K562 (cell line): Measurements from ENCODE around the gene NEFH. TPM values are rescaled to one million over a fixed set of nuclear protein-coding genes. Genes with fewer than 3 reads are reported as not detected.
A peak's percentile ranks its signal among the peaks of the same experiment; 100 is the strongest.

Source experiments
- ATAC-seq: fragments of 200-7000 bp; cut with Tn5 transposase; 3 replicates; pipeline ENCODE4 v1.9.1; 2020; ENCODE audit warnings: moderate library complexity
- BruUV-seq: library from RNA; stranded (reverse); fragments of 400-500 nt; replicated peaks from 2 replicates; lab custom pipeline; 2021; lab: Mats Ljungman, UMichigan
- CTCF ChIA-PET: fragments of 300-600 bp; formaldehyde crosslinking; extraction: SDS; loops from one replicate; lab custom pipeline; 2021; ENCODE audit warnings: low intra/inter-chr PET ratio; lab: Yijun Ruan, JAX
- POLR2A ChIA-PET: fragments of 300-600, 350-650 bp; sonication (Branson Sonifier 250); formaldehyde crosslinking; extraction: SDS; loops from one replicate; lab custom pipeline; 2021; ENCODE audit warnings: antibody characterized with exemption, inconsistent platforms; lab: Yijun Ruan, JAX
- DNase-seq, 4 experiments: peaks; one replicate each; pipeline versions ENCODE4 v3.0.0 to v3.0.0-alpha.2; 2011 to 2018; ENCODE audit warnings: low spot score in 3 of 4, mixed read lengths in 3 of 4; ENCODE audit errors: extremely low read depth in 1 of 4
- FAIRE-seq: peaks from 2 replicates; lab custom pipeline; 2011; peaks lifted over from hg19 to GRCh38; lab: Jason Lieb, UNC
- H2AFZ ChIP-seq: 2 replicates; pipeline ENCODE4 v1.6.0; 2011; ENCODE audit warnings: low read depth, low read length, control low read depth, inconsistent platforms
- H3K27ac ChIP-seq: fragments of 200-600 bp; 3 replicates; pipeline ENCODE4 v1.8.0; 2011; ENCODE audit warnings: low read depth, mild to moderate bottlenecking, control low read depth, inconsistent platforms, low read length, moderate library complexity, mixed read lengths; ENCODE audit errors: extremely low read depth
- H3K27me3 ChIP-seq, 2 experiments: fragments of 300-600 bp in 1 of 2; 2 replicates in 1 of 2; 3 replicates in 1 of 2; pipeline versions ENCODE4 v1.6.0 to v1.8.0; 2011; ENCODE audit warnings: inconsistent platforms in 2 of 2, low read length in 2 of 2, mild to moderate bottlenecking in 1 of 2, mixed read lengths in 1 of 2, moderate library complexity in 1 of 2; ENCODE audit not compliant: control insufficient read depth in 2 of 2, insufficient read depth in 2 of 2
- H3K36me3 ChIP-seq: fragments of 300-600 bp; 3 replicates; pipeline ENCODE4 v1.8.0; 2011; ENCODE audit warnings: mild to moderate bottlenecking, low read length, inconsistent platforms; ENCODE audit not compliant: control insufficient read depth, insufficient read depth
- H3K4me1 ChIP-seq, 2 experiments: fragments of 200-600 bp in 1 of 2; replicated peaks in 1 of 2; 2 replicates in 1 of 2; 3 replicates in 1 of 2; pipeline versions ENCODE4 v1.5.1 to v1.8.0; 2011; ENCODE audit warnings: inconsistent platforms in 2 of 2, low read length in 2 of 2, mild to moderate bottlenecking in 1 of 2, mixed read lengths in 1 of 2, moderate library complexity in 1 of 2; ENCODE audit not compliant: control insufficient read depth in 2 of 2, insufficient read depth in 2 of 2
- H3K4me2 ChIP-seq: 2 replicates; pipeline ENCODE4 v1.6.1; 2011; ENCODE audit warnings: low read length, control low read depth, inconsistent platforms, mixed read lengths; ENCODE audit not compliant: insufficient read depth
- H3K4me3 ChIP-seq: fragments of 200-600 bp; sonication (generic), shearing (Covaris generic); 2 replicates; pipeline ENCODE4 v1.5.1; 2016; ENCODE audit warnings: control low read depth, inconsistent platforms
- H3K79me2 ChIP-seq: fragments of 200-600 bp; 3 replicates; pipeline ENCODE4 v1.8.0; 2011; ENCODE audit warnings: low read length, inconsistent platforms; ENCODE audit not compliant: control insufficient read depth, insufficient read depth
- H3K9ac ChIP-seq, 2 experiments: 2 replicates each; pipeline versions ENCODE4 v1.6.0 to v1.6.1; 2011; ENCODE audit warnings: low read depth in 2 of 2, low read length in 2 of 2, control low read depth in 1 of 2, inconsistent platforms in 1 of 2, mild to moderate bottlenecking in 1 of 2, mixed read lengths in 1 of 2; ENCODE audit not compliant: insufficient read depth in 1 of 2
- H3K9me1 ChIP-seq: one replicate; pipeline ENCODE4 v1.6.0; 2011; ENCODE audit warnings: inconsistent platforms, mild to moderate bottlenecking, low read length, moderate library complexity; ENCODE audit not compliant: control insufficient read depth, insufficient read depth
- H3K9me3 ChIP-seq: replicated peaks from 2 replicates; pipeline ENCODE4 v1.5.1; 2011; ENCODE audit warnings: low read depth, low read length, inconsistent platforms; ENCODE audit not compliant: control insufficient read depth, insufficient read depth
- H4K20me1 ChIP-seq: replicated peaks from 2 replicates; pipeline ENCODE4 v1.6.1; 2011; ENCODE audit warnings: low read length, inconsistent platforms, mixed read lengths; ENCODE audit not compliant: control insufficient read depth, insufficient read depth
- SIN3A ChIP-seq, 2 experiments: fragments of 150-350 bp in 1 of 2; IDR thresholded peaks; 2 replicates each; pipeline ENCODE4 v1.6.1; 2011 to 2016; ENCODE audit warnings: borderline replicate concordance in 2 of 2, low read depth in 2 of 2, low read length in 2 of 2, mild to moderate bottlenecking in 2 of 2, moderate library complexity in 2 of 2; ENCODE audit not compliant: control insufficient read depth in 1 of 2
- ZBTB26 ChIP-seq: fragments of 450-650 bp; formaldehyde crosslinking; IDR thresholded peaks from 2 replicates; pipeline ENCODE4 v1.4.0; 2022; ENCODE audit warnings: missing genetic modification characterization
- WGBS: fragments of 100-300 bp; shearing (Covaris generic); methylation state at CpG from one replicate; pipeline ENCODE4 v1.1.6; 2016; ENCODE audit warnings: low coverage, mixed read lengths; ENCODE audit not compliant: insufficient coverage; ENCODE audit errors: missing lambda C conversion rate; 5-methylcytosine and 5-hydroxymethylcytosine counted together
- in situ Hi-C: fragments of 300-500 bp; cut with MboI; formaldehyde crosslinking; loops from 4 replicates; pipeline ENCODE4 v1.15.0; 2018; ENCODE audit warnings: inconsistent platforms, mixed read lengths
- intact Hi-C: fragments of 100-400 bp; cut with micrococcal nuclease; formaldehyde crosslinking; loops from 2 replicates; pipeline ENCODE4 v1.14.2; 2022
- polyA plus RNA-seq, 8 experiments: library from polyadenylated mRNA; depleted of rRNA in 4 of 8; stranded (reverse) in 5 of 8; unstranded in 3 of 8; fragments of >200 nt; fragmentation: Nextera tagmentation in 2 of 8; fragmentation: Illumina TruSeq in 1 of 8; extraction: Ambion mirVana in 2 of 8; extraction: Trizol in 1 of 8; gene quantifications; 2 replicates each; pipeline versions ENCODE4 v1.2.1 to v1.2.3, GENCODE V29; 2011 to 2014; ENCODE audit warnings: inconsistent platforms in 1 of 8, missing spikeins in 1 of 8
- total RNA-seq, 7 experiments: library from RNA; depleted of rRNA in 6 of 7; stranded (reverse); fragments of >200 nt in 6 of 7; fragmentation: Illumina TruSeq in 2 of 7; extraction: Trizol in 2 of 7; gene quantifications; 2 replicates each; pipeline versions ENCODE4 v1.2.1 to v1.2.3, GENCODE V29; 2011 to 2021; ENCODE audit warnings: low replicate concordance in 1 of 7
- TF ChIP-seq, protein P1 (sequence below), 2 experiments: fragments of 250-450 bp in 1 of 2; fragments of 450-650 bp in 1 of 2; sonication (Bioruptor Pico) in 1 of 2; IDR thresholded peaks; 2 replicates each; pipeline versions ENCODE4 v1.6.1 to v1.8.0; 2016 to 2021; ENCODE audit warnings: mild to moderate bottlenecking in 2 of 2, moderate library complexity in 2 of 2, missing compliant biosample characterization in 1 of 2, missing genetic modification characterization in 1 of 2
- TF ChIP-seq, protein P2 (sequence below), 2 experiments: fragments of 450-650 bp in 1 of 2; sonication (generic) in 1 of 2; formaldehyde crosslinking in 1 of 2; IDR thresholded peaks in 1 of 2; conservative IDR thresholded peaks in 1 of 2; 2 replicates each; pipeline versions ENCODE4 v1.6.1 to v1.8.1; 2016 to 2023; ENCODE audit warnings: mild to moderate bottlenecking in 2 of 2, moderate library complexity in 2 of 2, inconsistent platforms in 1 of 2, missing genetic modification reagents in 1 of 2

NEFH gene
- total and polyA plus RNA-seq, 9 of the 15 experiments (the other 6 are each of a cell fraction or from before 2014, with no cell fraction given), result 2.3 to 26.9 (median 10.8) TPM

DNA sequence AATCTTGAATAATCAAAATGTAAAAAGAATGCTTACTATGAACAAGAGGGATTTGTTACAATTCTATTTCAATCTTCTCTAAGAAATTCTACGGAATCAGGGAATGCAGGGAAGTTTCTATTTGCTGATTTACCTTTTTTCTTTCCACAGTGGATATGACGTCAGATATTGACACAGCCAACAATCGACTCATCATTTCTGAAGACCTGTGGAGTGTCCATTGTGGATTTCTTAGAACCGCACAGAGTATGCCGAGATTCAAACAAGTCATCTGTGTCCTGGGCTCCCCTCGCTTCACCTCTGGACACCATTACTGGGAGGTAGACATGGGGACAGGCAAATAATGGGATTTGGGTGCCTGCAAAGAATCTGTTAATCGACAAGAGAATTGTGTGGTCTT is 45.7 kb upstream of the NEFH start:
- no peak for FAIRE-seq
- in situ Hi-C loops, result no loop called here

More for the DNA sequence above, 45.7 kb upstream of the NEFH start:
- Histone ChIP-seq H3K9me1 (no peaks in the 10 kb centered on the region), H3K4me1 (no peaks in the 10 kb centered on the region), H3K4me2 (no peak overlapping the region), H3K27ac (no peak overlapping the region), H3K79me2 (no peaks in the 10 kb centered on the region), H3K9me3 (no peaks in the 10 kb centered on the region), H2AFZ (no peak overlapping the region), H3K36me3 (no peaks in the 10 kb centered on the region), H3K9ac (no peak overlapping the region), H4K20me1 (no peaks in the 10 kb centered on the region), H3K4me3 (no peak overlapping the region), H3K27me3 (peaks cover 5% of the 10 kb centered on the region in 2 experiments; a peak in 2 of 5 replicates)
- WGBS, result 0% methylated on average over 6 of the region's 7 CpGs
- ATAC-seq (no peak), DNase-seq (no peak)
- ChIA-PET POLR2A (interaction anchor here (0.6 to 0.7 kb wide), 2 partner anchors 35 to 353 kb away, joined by 3 to 4 read pairs; no protein-coding TSS in a partner anchor), CTCF (no interaction called here)
- intact Hi-C loops, result no loop called here
- TF ChIP-seq, protein P1, sequence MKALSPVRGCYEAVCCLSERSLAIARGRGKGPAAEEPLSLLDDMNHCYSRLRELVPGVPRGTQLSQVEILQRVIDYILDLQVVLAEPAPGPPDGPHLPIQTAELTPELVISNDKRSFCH (CRISPR knock-in tag; IDR thresholded peaks at IDR 0.05), result no peak
- TF ChIP-seq, protein P1 (tag; IDR thresholded peaks at IDR 0.05), result no peak
- no peak for TF ChIP-seq SIN3A (IDR thresholded peaks at IDR 0.05; ENCODE audit: borderline replicate concordance in 2 of 2, control insufficient read depth in 1 of 2, low read depth in 2 of 2, low read length in 2 of 2)
- no peak for TF ChIP-seq ZBTB26
- TF ChIP-seq, protein P2, sequence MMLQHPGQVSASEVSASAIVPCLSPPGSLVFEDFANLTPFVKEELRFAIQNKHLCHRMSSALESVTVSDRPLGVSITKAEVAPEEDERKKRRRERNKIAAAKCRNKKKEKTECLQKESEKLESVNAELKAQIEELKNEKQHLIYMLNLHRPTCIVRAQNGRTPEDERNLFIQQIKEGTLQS (IDR thresholded peaks at IDR 0.05), result peak; percentile 37; the same call in 1 of the 2 replicates
- TF ChIP-seq, protein P2 (CRISPR knock-in tag; conservative IDR thresholded peaks at IDR 0.05), result no peak
- no TSS peak for BruUV-seq
